GM21526 (cell line): ENCODE data around the gene TCEAL5.
"Not testable (repeated sequence)": the region's sequence is repeated elsewhere in the genome, so short reads cannot be mapped to it uniquely, and the experiment has no call there.

Experiments
- ATAC-seq: cut with Tn5 transposase; IDR thresholded peaks from one replicate; pipeline ENCODE4 v1.9.1; 2021; ENCODE audit warnings: moderate library complexity; ENCODE audit not compliant: unreplicated experiment, low FRiP score

Gene TCEAL5, protein sequence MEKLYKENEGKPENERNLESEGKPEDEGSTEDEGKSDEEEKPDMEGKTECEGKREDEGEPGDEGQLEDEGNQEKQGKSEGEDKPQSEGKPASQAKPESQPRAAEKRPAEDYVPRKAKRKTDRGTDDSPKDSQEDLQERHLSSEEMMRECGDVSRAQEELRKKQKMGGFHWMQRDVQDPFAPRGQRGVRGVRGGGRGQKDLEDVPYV

GRCh38 chrX:103276581-103277002, at the start of gene TCEAL5:
Gene TCEAL5, minus strand, starts transcription at chrX:103276750. Its CDS starts 2,187 bp downstream, at chrX:103274563.
- no peak for ATAC-seq

DNA sequence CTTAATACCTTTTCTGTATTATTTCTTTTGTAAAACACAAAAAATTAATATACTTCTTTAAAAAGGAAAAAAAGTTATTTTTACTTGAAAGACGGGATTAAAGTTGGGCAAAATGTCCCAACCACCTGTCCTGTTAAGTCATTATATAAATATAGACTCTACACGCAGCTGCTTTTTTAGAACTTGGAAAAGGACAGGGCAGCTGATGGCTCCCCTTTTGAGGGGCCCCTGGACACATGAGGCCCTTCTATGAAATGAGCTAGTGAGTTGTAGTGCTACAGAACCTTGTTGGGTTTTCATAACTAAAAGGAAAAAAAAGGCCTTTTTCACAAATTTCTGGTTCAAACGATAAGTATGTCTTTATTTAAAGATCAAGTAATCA, 34.8 kb upstream of the TCEAL5 start:
- ATAC-seq: no peak

DNA sequence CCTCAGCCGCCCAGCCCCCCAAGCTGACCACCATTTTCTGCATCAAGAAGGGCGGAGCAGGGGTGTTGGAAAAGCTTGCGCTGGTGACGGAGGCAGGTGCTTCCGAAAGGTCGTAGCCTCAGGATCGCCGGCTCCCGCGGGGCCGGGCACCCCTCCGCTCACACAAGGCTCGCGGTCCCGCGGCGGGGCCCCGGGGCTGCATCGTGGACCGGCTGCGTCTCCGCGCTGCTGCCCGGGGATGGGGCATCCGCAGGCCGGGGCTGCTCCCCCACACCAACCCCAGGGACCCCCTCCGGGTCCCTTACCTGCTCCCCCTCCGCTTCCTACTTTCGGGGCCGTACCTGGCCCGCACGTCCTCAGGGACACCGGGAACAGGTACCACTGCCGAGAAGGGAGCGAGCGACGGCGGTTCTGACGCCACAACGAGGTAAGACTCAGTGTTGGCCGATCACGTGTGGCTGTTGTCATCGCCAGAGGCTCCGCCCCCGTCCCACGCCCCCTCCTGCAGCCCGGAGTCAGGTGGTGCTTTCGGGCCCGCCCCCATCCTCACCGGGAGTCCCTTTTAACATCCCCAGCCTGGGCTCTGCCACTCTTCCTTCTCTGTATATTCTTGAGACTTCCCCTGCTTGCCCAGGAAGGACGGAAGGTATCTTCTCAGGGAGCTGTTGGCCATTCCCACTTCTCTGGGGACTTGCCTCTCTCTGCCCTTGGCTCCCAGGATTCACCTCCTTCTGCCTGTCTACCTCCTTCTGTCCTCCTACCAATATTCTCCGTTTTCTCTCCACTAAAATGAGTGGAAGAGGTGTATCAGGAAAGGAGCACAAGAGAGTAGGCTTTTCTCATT, 34.2 kb upstream of the TCEAL5 start, which contains the start of gene BEX2:
Gene BEX2, minus strand, starts transcription at position 436 of the 844 bp plus-strand sequence. CDS start 1,014 bp downstream, outside the sequence.
- peak; percentile 99 for ATAC-seq

DNA sequence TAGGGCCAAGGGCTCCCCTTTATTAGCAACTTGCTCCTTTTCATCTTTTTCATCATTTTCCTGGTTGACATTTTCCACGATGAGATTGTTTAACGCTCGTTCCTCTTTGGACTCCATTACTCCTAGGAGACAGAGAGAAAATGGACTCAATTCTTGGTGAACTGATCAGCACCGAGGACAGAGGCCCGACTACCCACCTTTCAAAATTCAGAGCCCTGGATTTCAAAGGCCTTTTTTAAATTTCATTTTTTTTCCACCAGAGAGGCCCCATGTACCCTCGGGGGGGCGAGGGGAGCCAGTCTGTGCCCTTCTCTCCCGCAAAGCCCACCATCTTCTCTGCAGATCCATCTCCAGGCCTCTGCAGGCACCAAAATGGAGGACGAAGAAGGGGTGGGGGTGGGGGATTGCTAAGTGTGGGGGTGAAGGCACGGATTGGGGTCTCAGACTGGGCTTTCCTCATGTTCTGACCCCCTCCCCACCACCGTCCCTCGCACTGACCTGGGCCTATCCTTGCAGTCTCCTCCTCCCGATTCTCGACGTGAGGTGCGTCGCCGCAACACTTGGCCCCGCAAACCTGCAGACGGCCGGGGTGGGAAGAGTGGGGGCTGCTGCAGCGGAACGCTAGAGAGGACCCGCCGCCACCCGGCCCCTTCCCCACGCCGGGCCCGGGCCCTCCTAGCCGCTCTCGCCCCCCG, 33.5 kb upstream of the TCEAL5 start:
- ATAC-seq: no peak

GRCh38 chrX:103305666-103306065, 29.1 kb upstream of the TCEAL5 start:
- not testable (repeated sequence) for ATAC-seq

- no peak for ATAC-seq
Measured at GRCh38 chrX:103304705-103305104, 28.2 kb upstream of the TCEAL5 start.

DNA sequence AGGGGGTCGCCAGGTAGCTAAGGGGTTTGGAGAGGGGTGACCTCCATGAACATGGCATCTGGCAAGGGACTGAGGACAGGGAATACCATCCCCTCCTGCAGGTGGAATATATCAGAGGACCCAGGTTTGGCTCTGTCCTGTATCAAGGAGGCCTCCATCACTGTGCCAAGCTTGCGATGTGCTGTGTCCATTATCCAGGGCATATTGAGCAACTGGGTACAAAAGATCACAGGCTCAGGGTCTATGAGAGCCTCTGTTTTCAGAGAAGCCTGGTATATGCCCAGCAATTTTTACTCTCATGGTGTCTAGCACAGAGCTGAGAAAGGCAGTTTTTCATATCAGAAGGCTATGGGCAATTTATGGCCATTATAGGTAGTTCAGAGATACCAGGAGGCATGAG, 16.6 kb upstream of the TCEAL5 start:
- no peak for ATAC-seq

DNA sequence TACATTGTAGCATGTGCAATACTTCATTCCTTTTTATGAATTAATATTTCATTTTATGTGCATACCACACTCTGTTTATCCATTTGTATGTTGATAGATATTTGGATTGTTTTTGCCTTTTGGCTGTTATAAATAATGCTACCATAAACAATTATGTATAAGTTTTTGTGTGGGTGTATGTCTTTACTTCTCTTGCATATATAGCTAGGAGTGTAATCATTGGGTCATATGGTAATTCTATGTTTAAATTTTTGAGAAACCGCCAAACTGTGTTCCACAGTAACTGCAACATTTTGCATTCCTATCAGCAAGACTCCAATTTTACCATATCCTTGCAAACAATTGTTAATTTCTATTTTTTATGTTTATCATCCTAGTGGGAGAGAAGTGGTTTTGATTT, 3.1 kb upstream of the TCEAL5 start:
- no peak for ATAC-seq

DNA sequence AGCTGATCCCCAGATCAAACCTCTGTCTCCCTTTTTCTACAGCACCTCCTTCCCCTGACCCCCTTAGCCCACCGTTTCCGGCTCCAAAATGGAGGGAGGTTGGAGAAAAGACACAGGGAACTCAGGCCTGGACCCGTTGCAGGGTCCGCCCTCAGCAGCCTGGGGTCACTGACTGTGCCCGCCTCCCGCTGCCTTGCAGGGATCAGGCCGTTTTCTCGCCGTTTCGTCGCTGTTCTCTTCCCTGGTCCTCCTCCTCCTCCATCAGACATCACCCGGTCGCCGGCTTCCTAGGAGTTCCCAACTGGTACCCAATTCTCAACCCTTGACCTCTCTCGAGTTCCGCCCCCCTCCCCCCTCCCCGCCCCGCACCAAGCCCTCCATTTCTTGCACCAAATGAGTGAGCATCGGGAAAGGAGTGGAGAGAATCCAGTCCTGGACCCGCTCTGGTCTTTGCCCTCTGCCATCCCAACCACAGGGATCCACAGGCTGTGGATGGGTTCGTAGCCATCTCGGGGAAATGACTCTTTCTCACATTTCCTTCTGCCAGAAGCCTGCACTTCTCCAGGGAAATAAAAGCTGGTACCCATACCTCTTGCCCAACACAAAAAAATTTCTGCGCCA, 493 bp downstream of the TCEAL5 start:
- no peak for ATAC-seq

GRCh38 chrX:103274284-103274683, 2.3 kb downstream of the TCEAL5 start:
- ATAC-seq: no peak

DNA sequence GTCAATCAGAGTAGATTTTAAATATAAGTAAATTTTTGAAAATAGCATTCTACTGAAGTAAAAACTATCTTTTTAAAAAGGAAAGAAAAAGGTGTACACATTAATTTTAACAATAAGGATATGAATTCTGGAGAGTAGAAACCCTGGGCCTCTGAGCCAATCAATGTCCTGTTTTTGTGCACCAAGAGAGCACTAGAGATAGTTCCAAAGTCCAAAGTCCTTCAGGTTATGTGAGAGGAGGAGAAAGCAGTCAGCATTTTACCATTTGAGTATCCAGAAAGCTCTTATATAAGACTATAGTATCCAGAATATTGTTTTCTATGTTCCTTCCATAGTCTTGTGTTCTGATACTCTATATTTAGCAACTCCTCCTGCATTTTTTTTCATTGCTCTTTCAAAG, 18.3 kb downstream of the TCEAL5 start:
- no peak for ATAC-seq

DNA sequence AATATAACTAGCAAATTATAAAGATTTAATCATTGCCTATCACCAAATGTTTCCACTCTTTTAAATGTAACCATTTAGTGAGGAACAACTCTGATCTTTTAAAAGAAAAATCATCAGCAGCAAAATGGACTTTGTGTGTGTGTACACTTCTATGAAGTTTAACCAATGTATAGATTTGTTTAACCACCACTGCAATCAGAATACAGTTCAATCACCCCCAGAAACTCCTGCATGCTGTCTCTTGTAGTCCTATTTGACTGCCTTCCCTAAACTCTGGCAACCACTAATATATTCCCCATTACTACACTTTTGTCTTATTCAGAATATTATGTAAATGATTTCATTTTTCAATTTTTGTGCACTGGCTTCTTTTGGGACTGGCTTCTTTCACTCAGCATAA, 19.9 kb downstream of the TCEAL5 start:
- no peak for ATAC-seq

- peak; percentile 94 for ATAC-seq
Measured at GRCh38 chrX:103254921-103255493, 21.5 kb downstream of the TCEAL5 start, which contains the start of gene TCEAL8. Gene TCEAL8, minus strand, starts transcription at chrX:103255155. Its CDS starts 1,176 bp downstream, at chrX:103253979.

DNA sequence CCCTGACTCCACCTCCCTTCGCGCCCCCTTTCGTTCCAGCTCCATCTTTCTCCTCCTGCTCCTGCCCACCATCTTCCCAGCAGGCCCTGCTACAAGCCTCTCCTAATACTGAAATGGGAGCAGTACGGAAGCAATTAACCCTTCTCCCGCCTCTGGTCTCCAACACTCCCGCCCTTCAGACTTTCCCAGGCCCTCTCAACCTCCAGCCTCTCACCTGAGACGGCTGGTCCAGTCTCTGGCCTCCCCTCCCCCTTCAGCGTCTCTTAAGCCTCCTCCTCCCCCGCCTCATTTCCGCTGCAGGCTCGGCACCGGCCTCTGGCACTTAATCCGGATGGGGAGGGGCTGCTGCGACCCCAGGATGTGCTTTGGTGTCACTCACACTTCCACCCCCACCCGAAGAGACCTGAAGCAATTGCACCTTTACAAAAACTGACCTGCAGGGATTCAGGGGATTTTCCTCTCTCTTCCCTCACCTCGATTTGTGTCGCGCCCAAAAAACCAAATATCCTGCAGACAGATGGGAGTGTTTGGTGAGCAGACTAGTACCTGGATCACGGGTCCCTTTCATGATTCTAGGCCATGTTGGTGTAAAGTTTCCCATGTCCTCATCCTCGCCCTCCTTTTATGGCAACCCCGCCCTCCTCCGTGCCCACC, 22.3 kb downstream of the TCEAL5 start:
- ATAC-seq: peak; percentile 57

- no peak for ATAC-seq
Measured at GRCh38 chrX:103253608-103254007, 22.9 kb downstream of the TCEAL5 start.

- ATAC-seq: no peak
Measured at GRCh38 chrX:103250977-103251376, 25.6 kb downstream of the TCEAL5 start.

GRCh38 chrX:103249805-103250204, 26.7 kb downstream of the TCEAL5 start:
- ATAC-seq: no peak

DNA sequence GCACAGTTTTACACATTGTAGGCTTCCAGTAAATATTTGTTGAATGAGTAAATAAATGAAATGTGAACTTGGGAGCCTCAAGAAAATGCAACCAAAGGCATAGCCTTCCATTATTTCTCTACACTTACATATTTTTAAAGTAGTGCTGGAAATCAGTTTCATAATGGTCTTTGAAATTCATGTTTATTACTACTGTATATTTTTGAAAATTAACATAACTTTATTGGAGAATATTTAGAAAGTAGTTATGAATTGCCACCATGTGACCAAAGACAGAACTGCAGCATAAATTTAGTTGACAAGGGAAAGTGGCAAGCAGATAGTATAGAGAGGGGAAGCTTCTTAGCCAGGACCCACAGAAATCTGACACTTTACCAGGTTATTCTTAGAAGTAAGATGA, 28.0 kb downstream of the TCEAL5 start:
- ATAC-seq: no peak

DNA sequence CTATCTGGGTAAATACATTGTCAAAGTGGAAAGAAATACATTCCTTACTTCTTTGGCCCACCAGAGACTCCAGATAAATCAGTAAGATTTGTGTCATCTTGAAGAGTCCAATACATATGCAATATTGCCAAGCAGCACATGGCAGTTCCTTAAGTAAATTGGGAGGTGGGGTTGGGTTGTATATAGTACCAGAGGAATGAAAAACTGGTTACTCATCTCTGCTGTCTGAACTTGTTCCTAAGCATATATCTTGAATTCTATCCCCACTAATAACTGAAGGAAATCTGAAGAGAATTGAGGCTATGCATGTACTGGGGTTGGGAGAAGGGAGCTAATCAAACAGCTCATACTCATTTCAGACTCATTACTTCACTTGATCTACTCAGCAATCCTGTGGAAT, 36.4 kb downstream of the TCEAL5 start:
- ATAC-seq: no peak

DNA sequence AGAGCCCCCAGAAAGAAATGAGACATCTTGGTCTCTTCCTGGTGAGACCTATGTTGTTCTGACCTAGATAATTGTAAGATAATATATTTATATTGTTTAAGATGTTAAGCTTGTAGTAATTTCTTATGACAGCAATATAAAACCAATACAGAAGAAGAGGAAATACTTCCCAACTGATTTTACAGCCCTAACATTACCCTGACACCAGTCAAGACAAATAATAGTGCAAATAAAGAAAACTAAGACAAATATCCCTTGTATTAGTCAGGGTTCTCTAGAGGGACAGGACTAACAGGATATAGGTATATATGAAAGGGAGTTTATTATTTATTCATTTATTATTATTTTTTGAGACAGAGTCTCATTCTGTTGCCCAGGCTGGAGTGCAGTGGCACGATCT, 40.3 kb downstream of the TCEAL5 start:
- ATAC-seq: no peak
